Neural crest cell (in vitro differentiated cells): ENCODE results near the gene ETV2. TPM values are rescaled to one million over a fixed set of nuclear protein-coding genes. Genes with fewer than 3 reads are reported as not detected.
"Not testable (repeated sequence)": the region's sequence is repeated elsewhere in the genome, so short reads cannot be mapped to it uniquely, and the experiment has no call there.

Experiments
- DNase-seq: peaks from one replicate; pipeline ENCODE4 v3.0.0; 2021; ENCODE audit warnings: low read depth, mixed read lengths, low spot score
- H3K27ac Mint-ChIP-seq: one replicate; pipeline ENCODE4 v1.8.0; 2021; ENCODE audit warnings: mild to moderate bottlenecking, mixed read lengths; ENCODE audit not compliant: unreplicated experiment
- H3K27me3 Mint-ChIP-seq: 2 replicates; pipeline ENCODE4 v1.8.0; 2021; ENCODE audit warnings: low read depth, mild to moderate bottlenecking, mixed read lengths
- H3K36me3 Mint-ChIP-seq: 2 replicates; pipeline ENCODE4 v1.8.0; 2021; ENCODE audit warnings: low read depth, mild to moderate bottlenecking, mixed read lengths
- H3K4me1 Mint-ChIP-seq: 2 replicates; pipeline ENCODE4 v1.8.0; 2021; ENCODE audit warnings: mixed read lengths
- H3K4me3 Mint-ChIP-seq: one replicate; pipeline ENCODE4 v1.8.0; 2021; ENCODE audit warnings: mild to moderate bottlenecking, mixed read lengths
- H3K9me3 Mint-ChIP-seq: 2 replicates; pipeline ENCODE4 v1.8.0; 2021; ENCODE audit warnings: mixed read lengths
- CTCF ChIP-seq: fragments of 200-600 bp; sonication (generic); conservative IDR thresholded peaks from 2 replicates; pipeline ENCODE4 v1.5.0; 2021; ENCODE audit warnings: antibody characterized with exemption, mild to moderate bottlenecking
- total RNA-seq: library from RNA; stranded (reverse); gene quantifications from 2 replicates; pipeline ENCODE4 v1.2.1, GENCODE V29; 2021

The ETV2 gene
- total RNA-seq, 1 donor from 2014 or later = 1.8 TPM

GRCh38 chr19:35645680-35646511 is 4.4 kb downstream of the ETV2 start:
- no peaks in the 10 kb centered on the region for H3K9me3 Mint-ChIP-seq
- H3K27me3 Mint-ChIP-seq = no peaks in the 10 kb centered on the region
- H3K4me1 Mint-ChIP-seq = peaks cover 38% of the 10 kb centered on the region
- H3K27ac Mint-ChIP-seq = no peak overlapping the region
- H3K4me3 Mint-ChIP-seq = peak overlapping the region; percentile 87
- no peaks in the 10 kb centered on the region for H3K36me3 Mint-ChIP-seq
- no peak for DNase-seq
- no peak for TF ChIP-seq CTCF

GRCh38 chr19:35648017-35648961 is 6.7 kb downstream of the ETV2 start, which contains the start of gene COX6B1:
COX6B1 (plus strand) TSS chr19:35648323; CDS start chr19:35651244, 2,921 bp downstream.
- Mint-ChIP-seq H3K27me3 (no peaks in the 10 kb centered on the region), H3K9me3 (no peaks in the 10 kb centered on the region), H3K4me3 (peak within 1 kb of the TSS; percentile 98), H3K27ac (peak within 1 kb of the TSS; percentile 97), H3K4me1 (peaks cover 32% of the 10 kb centered on the region), H3K36me3 (no peaks in the 10 kb centered on the region)
- no peak for TF ChIP-seq CTCF
- peak; percentile 79 for DNase-seq

- peaks cover 18% of the 10 kb centered on the region for H3K4me1 Mint-ChIP-seq
- no peak overlapping the region for H3K27ac Mint-ChIP-seq
- TF ChIP-seq CTCF = no peak
- DNase-seq = no peak
- no peaks in the 10 kb centered on the region for H3K9me3 Mint-ChIP-seq
- peak overlapping the region; percentile 75 for H3K4me3 Mint-ChIP-seq
- no peaks in the 10 kb centered on the region for H3K27me3 Mint-ChIP-seq
- H3K36me3 Mint-ChIP-seq = peaks cover 3% of the 10 kb centered on the region
These were observed 9.0 kb downstream of the ETV2 start for GRCh38 chr19:35650581-35650980.

- not testable (repeated sequence) for H3K27ac Mint-ChIP-seq, H3K27me3 Mint-ChIP-seq, H3K9me3 Mint-ChIP-seq, DNase-seq, H3K4me1 Mint-ChIP-seq
- Mint-ChIP-seq H3K4me3 (peak overlapping the region; percentile 56), H3K36me3 (peaks cover 13% of the 10 kb centered on the region)
These were observed 13.3 kb downstream of the ETV2 start for GRCh38 chr19:35654828-35655227.

- peaks cover 14% of the 10 kb centered on the region for H3K36me3 Mint-ChIP-seq
- H3K4me3 Mint-ChIP-seq = peak overlapping the region; percentile 15
- H3K4me1 Mint-ChIP-seq = no peaks in the 10 kb centered on the region
These were observed 14.1 kb downstream of the ETV2 start for GRCh38 chr19:35655600-35655999.

More at GRCh38 chr19:35655600-35655999, 14.1 kb downstream of the ETV2 start:
- TF ChIP-seq CTCF = no peak
- Mint-ChIP-seq H3K27me3 (no peaks in the 10 kb centered on the region), H3K27ac (no peak overlapping the region), H3K9me3 (no peaks in the 10 kb centered on the region)
- no peak for DNase-seq
